HepG2 (cell line): ENCODE measurements around the gene RTN1. TPM values are rescaled to one million over a fixed set of nuclear protein-coding genes. Genes with fewer than 3 reads are reported as not detected.
"Not testable (repeated sequence)": the region's sequence is repeated elsewhere in the genome, so short reads cannot be mapped to it uniquely, and the experiment has no call there.

Experiments used
- ATAC-seq: fragments of 200-7000 bp; cut with Tn5 transposase; 3 replicates; pipeline ENCODE4 v1.9.1; 2020; ENCODE audit warnings: mild to moderate bottlenecking, moderate library complexity
- BruUV-seq: library from RNA; stranded (reverse); fragments of 400-500 nt; replicated peaks from 2 replicates; lab custom pipeline; 2021; lab: Mats Ljungman, UMichigan
- CTCF ChIA-PET: fragments of 300-600 bp; formaldehyde crosslinking; extraction: SDS; loops from one replicate; lab custom pipeline; 2021; ENCODE audit warnings: low total read pairs, inconsistent platforms, low intra/inter-chr PET ratio; lab: Yijun Ruan, JAX
- POLR2A ChIA-PET: fragments of 350-600 bp; sonication (Branson Sonifier 250); formaldehyde crosslinking; loops from one replicate; lab custom pipeline; 2020; ENCODE audit warnings: antibody characterized with exemption, inconsistent platforms; lab: Yijun Ruan, JAX
- DNase-seq: peaks from one replicate; pipeline ENCODE4 v3.0.0-alpha.2; 2015; ENCODE audit warnings: low spot score
- FAIRE-seq: peaks from 3 replicates; lab custom pipeline; 2011; peaks lifted over from hg19 to GRCh38; lab: Jason Lieb, UNC
- H2AFZ ChIP-seq: one replicate; pipeline ENCODE4 v1.6.1; 2011; ENCODE audit warnings: low read length, inconsistent platforms
- H3K27ac ChIP-seq: fragments of 300-600 bp; 3 replicates; pipeline ENCODE4 v1.8.0; 2011; ENCODE audit warnings: mixed run types, mild to moderate bottlenecking, mixed read lengths, low read length, inconsistent platforms; ENCODE audit not compliant: insufficient read depth; ENCODE audit errors: extremely low read length
- H3K27me3 ChIP-seq, 2 experiments: fragments of 200-600 bp in 1 of 2; 2 replicates in 1 of 2; 3 replicates in 1 of 2; pipeline versions ENCODE4 v1.6.0 to v1.8.0; 2011; ENCODE audit warnings: low read length in 2 of 2, mild to moderate bottlenecking in 2 of 2, moderate library complexity in 2 of 2, inconsistent platforms in 1 of 2; ENCODE audit not compliant: insufficient read depth in 2 of 2, control insufficient read depth in 1 of 2
- H3K36me3 ChIP-seq, 2 experiments: fragments of 200-600 bp in 1 of 2; replicated peaks in 1 of 2; 2 replicates in 1 of 2; 3 replicates in 1 of 2; pipeline versions ENCODE4 v1.5.1 to v1.8.0; 2011; ENCODE audit warnings: low read length in 2 of 2, inconsistent platforms in 1 of 2; ENCODE audit not compliant: insufficient read depth in 2 of 2, control insufficient read depth in 1 of 2
- H3K4me1 ChIP-seq: 2 replicates; pipeline ENCODE4 v1.5.1; 2012; ENCODE audit warnings: low read length, inconsistent platforms; ENCODE audit not compliant: insufficient read depth
- H3K4me2 ChIP-seq: 2 replicates; pipeline ENCODE4 v1.6.0; 2011; ENCODE audit warnings: low read depth, low read length, inconsistent platforms
- H3K4me3 ChIP-seq, 3 experiments: fragments of 200-600 bp in 1 of 3; sonication (generic), shearing (Covaris generic) in 1 of 3; replicated peaks in 1 of 3; 2 replicates each; pipeline ENCODE4 v1.5.1; 2011 to 2016; ENCODE audit warnings: low read length in 3 of 3, inconsistent platforms in 2 of 3, low read depth in 2 of 3, mild to moderate bottlenecking in 2 of 3, control low read depth in 1 of 3, mixed read lengths in 1 of 3; ENCODE audit not compliant: insufficient read depth in 1 of 3
- H3K79me2 ChIP-seq: one replicate; pipeline ENCODE4 v1.6.1; 2011; ENCODE audit warnings: low read length, inconsistent platforms; ENCODE audit not compliant: insufficient read depth
- H3K9ac ChIP-seq: 2 replicates; pipeline ENCODE4 v1.6.0; 2011; ENCODE audit warnings: mild to moderate bottlenecking, low read depth, low read length, inconsistent platforms; ENCODE audit not compliant: insufficient read depth
- H3K9me3 ChIP-seq: 2 replicates; pipeline ENCODE4 v1.5.1; 2012; ENCODE audit warnings: mild to moderate bottlenecking, low read length
- H4K20me1 ChIP-seq: 2 replicates; pipeline ENCODE4 v1.6.0; 2011; ENCODE audit warnings: inconsistent platforms, mild to moderate bottlenecking, low read length, moderate library complexity; ENCODE audit not compliant: insufficient read depth
- LCORL ChIP-seq, 2 experiments: fragments of 450-650 bp in 1 of 2; sonication (generic) in 1 of 2; formaldehyde crosslinking in 1 of 2; IDR thresholded peaks; 2 replicates each; pipeline versions ENCODE4 v1.5.0 to v1.6.1; 2017 to 2020; ENCODE audit warnings: antibody characterized with exemption in 1 of 2, missing genetic modification reagents in 1 of 2
- SMAD1 ChIP-seq: sonication (generic); formaldehyde crosslinking; IDR thresholded peaks from 2 replicates; pipeline ENCODE4 v1.4.0; 2020; ENCODE audit warnings: missing genetic modification reagents, low read depth, mild to moderate bottlenecking, borderline replicate concordance
- ZBTB7B ChIP-seq: sonication (generic); formaldehyde crosslinking; IDR thresholded peaks from 2 replicates; pipeline ENCODE4 v1.4.0; 2020; ENCODE audit warnings: missing genetic modification reagents
- ZNF572 ChIP-seq: sonication (generic); formaldehyde crosslinking; IDR thresholded peaks from 2 replicates; pipeline ENCODE4 v1.5.1; 2020; ENCODE audit warnings: mild to moderate bottlenecking, missing genetic modification reagents
- WGBS: methylation state at CpG from one replicate; pipeline ENCODE4 v1.1.6; 2017; ENCODE audit warnings: low lambda C conversion rate; 5-methylcytosine and 5-hydroxymethylcytosine counted together
- in situ Hi-C: cut with HindIII; loops from 2 replicates; pipeline ENCODE4 v1.10.0; 2017; ENCODE audit warnings: low pct_unique_long_range_greater_than_20kb; ENCODE audit not compliant: extremely low pct_ligation_motif_present
- intact Hi-C: fragments of 100-400 bp; cut with micrococcal nuclease; formaldehyde crosslinking; loops from one replicate; pipeline ENCODE4 v1.10.0; 2022; ENCODE audit not compliant: unreplicated experiment
- polyA plus RNA-seq, 8 experiments: library from polyadenylated mRNA; depleted of rRNA in 3 of 8; stranded (reverse) in 7 of 8; unstranded in 1 of 8; fragments of >200 nt; fragmentation: Illumina TruSeq in 4 of 8; extraction: Trizol in 4 of 8; gene quantifications; 2 replicates each; pipeline versions ENCODE4 v1.2.1 to v1.2.3, GENCODE V29; 2011 to 2016; ENCODE audit warnings: low read depth in 4 of 8, missing spikeins in 1 of 8, mixed read lengths in 1 of 8; ENCODE audit not compliant: insufficient read depth in 1 of 8
- total RNA-seq, 5 experiments: library from RNA; depleted of rRNA; stranded (reverse); fragments of >200 nt; fragmentation: Illumina TruSeq; extraction: Trizol; gene quantifications; 2 replicates each; pipeline ENCODE4 v1.2.3, GENCODE V29; 2016; ENCODE audit warnings: low read depth in 1 of 5
- TF ChIP-seq, protein P1 (sequence below): sonication (generic); formaldehyde crosslinking; IDR thresholded peaks from 2 replicates; pipeline ENCODE4 v1.5.1; 2020; ENCODE audit warnings: missing genetic modification reagents, mild to moderate bottlenecking, borderline replicate concordance
- TF ChIP-seq, protein P2 (sequence below): sonication (generic); formaldehyde crosslinking; IDR thresholded peaks from 2 replicates; pipeline ENCODE4 v1.5.0; 2020; ENCODE audit warnings: missing genetic modification reagents

Gene RTN1
- total and polyA plus RNA-seq, 2 of the 13 experiments (the other 11 are each of a cell fraction or from before 2014, with no cell fraction given) = 0.04 to 0.18 TPM

DNA sequence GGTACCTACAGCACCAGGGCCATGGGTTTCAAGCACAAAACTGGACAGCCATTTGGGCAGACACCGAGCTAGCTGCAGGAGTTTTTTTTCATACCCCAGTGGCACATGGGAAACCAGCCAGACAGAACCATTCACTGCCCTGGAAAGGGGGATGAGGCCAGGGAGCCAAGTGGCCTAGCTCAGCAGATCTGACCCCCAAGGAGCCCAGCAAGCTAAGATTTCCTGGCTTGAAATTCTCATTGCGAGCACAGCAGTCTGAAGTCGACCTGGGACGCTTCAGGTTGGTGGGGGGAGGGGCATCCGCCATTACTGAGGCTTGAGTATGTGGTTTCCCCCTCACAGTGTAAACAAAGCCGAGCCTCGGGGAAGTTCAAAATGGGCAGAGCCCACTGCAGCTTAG, 212.8 kb downstream of the RTN1 start (continued):
- TF ChIP-seq, protein P1, sequence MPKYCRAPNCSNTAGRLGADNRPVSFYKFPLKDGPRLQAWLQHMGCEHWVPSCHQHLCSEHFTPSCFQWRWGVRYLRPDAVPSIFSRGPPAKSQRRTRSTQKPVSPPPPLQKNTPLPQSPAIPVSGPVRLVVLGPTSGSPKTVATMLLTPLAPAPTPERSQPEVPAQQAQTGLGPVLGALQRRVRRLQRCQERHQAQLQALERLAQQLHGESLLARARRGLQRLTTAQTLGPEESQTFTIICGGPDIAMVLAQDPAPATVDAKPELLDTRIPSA (CRISPR knock-in tag) = no peak

DNA sequence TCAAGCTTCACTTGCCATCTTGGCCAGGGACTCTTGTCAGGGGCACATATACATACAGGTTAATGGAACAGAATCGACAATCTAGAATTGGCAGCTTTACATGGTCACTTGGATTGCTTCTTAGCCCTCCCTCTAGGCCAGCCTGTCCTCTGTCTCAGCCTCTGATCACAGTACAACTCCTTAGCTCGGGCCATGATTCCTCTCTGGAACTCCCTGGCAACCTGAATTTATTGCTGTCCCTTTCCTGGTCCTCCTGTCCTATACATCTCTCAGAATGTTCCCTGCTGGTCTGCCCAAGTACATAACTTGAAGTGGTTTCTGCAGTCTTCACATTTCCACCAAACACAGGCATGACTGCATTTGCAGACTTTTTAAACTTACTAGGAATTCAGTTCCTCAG, 214.1 kb downstream of the RTN1 start:
- no peak overlapping the region for H3K4me3 ChIP-seq
- 9% methylated on average over 1 of the region's 2 CpGs for WGBS
- intact Hi-C loops (no loop called here), in situ Hi-C loops (no loop called here)
- no peaks in the 10 kb centered on the region for H3K4me1 ChIP-seq
- no TSS peak for BruUV-seq
- no peak for DNase-seq
- TF ChIP-seq ZNF572 = no peak
- TF ChIP-seq ZBTB7B = no peak
- TF ChIP-seq, protein P2, sequence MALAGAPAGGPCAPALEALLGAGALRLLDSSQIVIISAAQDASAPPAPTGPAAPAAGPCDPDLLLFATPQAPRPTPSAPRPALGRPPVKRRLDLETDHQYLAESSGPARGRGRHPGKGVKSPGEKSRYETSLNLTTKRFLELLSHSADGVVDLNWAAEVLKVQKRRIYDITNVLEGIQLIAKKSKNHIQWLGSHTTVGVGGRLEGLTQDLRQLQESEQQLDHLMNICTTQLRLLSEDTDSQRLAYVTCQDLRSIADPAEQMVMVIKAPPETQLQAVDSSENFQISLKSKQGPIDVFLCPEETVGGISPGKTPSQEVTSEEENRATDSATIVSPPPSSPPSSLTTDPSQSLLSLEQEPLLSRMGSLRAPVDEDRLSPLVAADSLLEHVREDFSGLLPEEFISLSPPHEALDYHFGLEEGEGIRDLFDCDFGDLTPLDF (CRISPR knock-in tag) = no peak
- TF ChIP-seq SMAD1 = no peak
- ChIA-PET POLR2A (no interaction called here), CTCF (no interaction called here)
- ATAC-seq = no peak
- H3K27ac ChIP-seq = no peak overlapping the region
- H3K79me2 ChIP-seq = no peaks in the 10 kb centered on the region
- H3K9ac ChIP-seq = no peak overlapping the region
- no peaks in the 10 kb centered on the region for H3K27me3 ChIP-seq
- H3K9me3 ChIP-seq = 0 out of 2 replicates have a peak, but pooled peaks cover 5% of the 10 kb centered on the region
- no peak overlapping the region for H3K4me2 ChIP-seq
- H3K36me3 ChIP-seq = no peaks in the 10 kb centered on the region
- no peak for FAIRE-seq
- H4K20me1 ChIP-seq = no peaks in the 10 kb centered on the region
- no peak overlapping the region for H2AFZ ChIP-seq

DNA sequence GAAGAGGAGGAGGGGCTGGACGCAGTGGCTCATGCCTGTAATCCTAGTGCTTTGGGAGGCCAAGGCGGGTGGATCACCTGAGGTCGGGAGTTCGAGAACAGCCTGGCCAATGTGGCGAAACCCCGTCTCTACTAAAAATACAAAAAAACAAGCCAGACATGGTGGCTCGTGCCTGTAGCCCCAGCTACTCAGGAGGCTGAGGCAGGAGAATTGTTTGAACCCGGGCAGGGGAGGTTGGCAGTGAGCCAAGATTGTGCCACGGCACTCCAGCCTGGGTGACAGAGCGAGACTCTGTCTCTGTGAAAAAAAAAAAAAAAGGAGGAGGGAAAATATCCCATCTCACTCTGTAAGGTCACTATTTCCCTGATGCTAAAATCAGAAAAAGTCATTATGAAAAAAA, 216.4 kb downstream of the RTN1 start:
- BruUV-seq; DNase-seq; H3K4me3 ChIP-seq; ATAC-seq; H3K4me2 ChIP-seq; H3K9me3 ChIP-seq; H3K36me3 ChIP-seq; FAIRE-seq; H3K4me1 ChIP-seq; CTCF ChIA-PET; H2AFZ ChIP-seq; H3K27ac ChIP-seq; POLR2A ChIA-PET; in situ Hi-C loops; intact Hi-C loops; H3K27me3 ChIP-seq; H3K79me2 ChIP-seq; H4K20me1 ChIP-seq; H3K9ac ChIP-seq; TF ChIP-seq LCORL (CRISPR knock-in tag; IDR thresholded peaks at IDR 0.05): not testable (repeated sequence)
- WGBS = 20% methylated on average over 10 of the region's 10 CpGs
- peak; percentile 52 for TF ChIP-seq LCORL (IDR thresholded peaks at IDR 0.05)

DNA sequence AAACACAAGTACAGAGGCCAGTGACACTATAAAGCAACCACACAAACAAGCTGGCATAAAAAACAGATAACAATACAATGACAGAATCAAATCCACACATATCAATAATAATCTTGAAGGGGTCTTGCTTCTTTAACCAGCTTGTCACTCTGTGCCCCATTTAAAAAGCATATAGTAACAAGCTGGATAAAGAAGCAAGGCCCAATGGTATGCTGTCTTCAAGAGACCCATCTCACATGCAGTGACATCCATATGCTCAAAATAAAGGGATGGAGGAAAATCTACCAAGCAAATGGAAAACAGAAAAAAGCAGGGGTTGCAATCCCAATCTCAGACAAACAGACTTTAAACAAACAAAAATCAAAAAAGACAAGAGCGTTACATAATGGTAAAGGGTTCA, 223.7 kb downstream of the RTN1 start:
- intact Hi-C loops, H2AFZ ChIP-seq, H3K4me3 ChIP-seq, H3K4me1 ChIP-seq, H3K27ac ChIP-seq, H3K79me2 ChIP-seq, FAIRE-seq, H4K20me1 ChIP-seq, H3K36me3 ChIP-seq, BruUV-seq, POLR2A ChIA-PET, H3K27me3 ChIP-seq, CTCF ChIA-PET, H3K9ac ChIP-seq, H3K4me2 ChIP-seq, DNase-seq, in situ Hi-C loops, ATAC-seq: not testable (repeated sequence)
- WGBS = 5% methylated on average over 1 of the region's 1 CpG
- peaks cover 37% of the 10 kb centered on the region for H3K9me3 ChIP-seq
